K562 (cell line): ENCODE data around the gene NPC1. TPM values are rescaled to one million over a fixed set of nuclear protein-coding genes. Genes with fewer than 3 reads are reported as not detected.

ENCODE experiments used
- CC2D1A ChIP-seq: fragments of 450-650 bp; IDR thresholded peaks from 2 replicates; pipeline ENCODE4 v1.6.1; 2017; ENCODE audit warnings: mild to moderate bottlenecking
- CHD1 ChIP-seq: fragments of 200-600 bp; sonication (generic); IDR thresholded peaks from one replicate; pipeline ENCODE4 v1.6.1; 2012; ENCODE audit warnings: mild to moderate bottlenecking, moderate library complexity, low read length, inconsistent platforms
- E4F1 ChIP-seq: fragments of 250-450 bp; sonication (Bioruptor Pico); IDR thresholded peaks from 2 replicates; pipeline ENCODE4 v1.5.0; 2021; ENCODE audit warnings: mild to moderate bottlenecking, borderline replicate concordance
- HBP1 ChIP-seq: fragments of 450-650 bp; formaldehyde crosslinking; IDR thresholded peaks from 2 replicates; pipeline ENCODE4 v1.4.0; 2022; ENCODE audit warnings: missing genetic modification characterization
- HDAC2 ChIP-seq: fragments of 450-650 bp; IDR thresholded peaks from 2 replicates; pipeline ENCODE4 v1.6.1; 2016; ENCODE audit warnings: mild to moderate bottlenecking
- MIER1 ChIP-seq: fragments of 450-650 bp; IDR thresholded peaks from 2 replicates; pipeline ENCODE4 v1.6.1; 2016; ENCODE audit warnings: antibody characterized with exemption, mild to moderate bottlenecking, low read depth
- SAFB ChIP-seq: fragments of 200-400 bp; formaldehyde crosslinking; IDR thresholded peaks from 2 replicates; pipeline ENCODE4 v1.6.1; 2017; ENCODE audit warnings: low read depth, low read length, borderline replicate concordance
- STAT5B ChIP-seq: fragments of 250-450 bp; sonication (Bioruptor Pico); IDR thresholded peaks from 2 replicates; pipeline ENCODE4 v1.8.0; 2021; ENCODE audit warnings: mild to moderate bottlenecking, inconsistent platforms
- TEAD2 ChIP-seq: fragments of 450-650 bp; IDR thresholded peaks from 2 replicates; pipeline ENCODE4 v1.6.1; 2016; ENCODE audit warnings: missing genetic modification characterization, control low read depth, missing compliant biosample characterization
- ZNF551 ChIP-seq: fragments of 250-450 bp; sonication (Bioruptor Pico); IDR thresholded peaks from 2 replicates; pipeline ENCODE4 v1.5.0; 2021; ENCODE audit warnings: mild to moderate bottlenecking, moderate library complexity
- ZNF695 ChIP-seq: fragments of 450-650 bp; formaldehyde crosslinking; IDR thresholded peaks from 2 replicates; pipeline ENCODE4 v1.4.0; 2020; ENCODE audit warnings: mild to moderate bottlenecking, moderate library complexity
- polyA plus RNA-seq, 8 experiments: library from polyadenylated mRNA; depleted of rRNA in 4 of 8; stranded (reverse) in 5 of 8; unstranded in 3 of 8; fragments of >200 nt; fragmentation: Nextera tagmentation in 2 of 8; fragmentation: Illumina TruSeq in 1 of 8; extraction: Ambion mirVana in 2 of 8; extraction: Trizol in 1 of 8; gene quantifications; 2 replicates each; pipeline versions ENCODE4 v1.2.1 to v1.2.3, GENCODE V29; 2011 to 2014; ENCODE audit warnings: inconsistent platforms in 1 of 8, missing spikeins in 1 of 8
- total RNA-seq, 7 experiments: library from RNA; depleted of rRNA in 6 of 7; stranded (reverse); fragments of >200 nt in 6 of 7; fragmentation: Illumina TruSeq in 2 of 7; extraction: Trizol in 2 of 7; gene quantifications; 2 replicates each; pipeline versions ENCODE4 v1.2.1 to v1.2.3, GENCODE V29; 2011 to 2021; ENCODE audit warnings: low replicate concordance in 1 of 7
- TF ChIP-seq, protein P1 (sequence below): fragments of 200-600 bp; sonication (generic); IDR thresholded peaks from one replicate; pipeline ENCODE4 v1.6.1; 2012; ENCODE audit warnings: mild to moderate bottlenecking, low read depth, low read length, inconsistent platforms

Gene NPC1
- total and polyA plus RNA-seq, 9 of the 15 experiments (the other 6 are each of a cell fraction or from before 2014, with no cell fraction given), result 17.1 to 45.9 (median 27.6) TPM

DNA sequence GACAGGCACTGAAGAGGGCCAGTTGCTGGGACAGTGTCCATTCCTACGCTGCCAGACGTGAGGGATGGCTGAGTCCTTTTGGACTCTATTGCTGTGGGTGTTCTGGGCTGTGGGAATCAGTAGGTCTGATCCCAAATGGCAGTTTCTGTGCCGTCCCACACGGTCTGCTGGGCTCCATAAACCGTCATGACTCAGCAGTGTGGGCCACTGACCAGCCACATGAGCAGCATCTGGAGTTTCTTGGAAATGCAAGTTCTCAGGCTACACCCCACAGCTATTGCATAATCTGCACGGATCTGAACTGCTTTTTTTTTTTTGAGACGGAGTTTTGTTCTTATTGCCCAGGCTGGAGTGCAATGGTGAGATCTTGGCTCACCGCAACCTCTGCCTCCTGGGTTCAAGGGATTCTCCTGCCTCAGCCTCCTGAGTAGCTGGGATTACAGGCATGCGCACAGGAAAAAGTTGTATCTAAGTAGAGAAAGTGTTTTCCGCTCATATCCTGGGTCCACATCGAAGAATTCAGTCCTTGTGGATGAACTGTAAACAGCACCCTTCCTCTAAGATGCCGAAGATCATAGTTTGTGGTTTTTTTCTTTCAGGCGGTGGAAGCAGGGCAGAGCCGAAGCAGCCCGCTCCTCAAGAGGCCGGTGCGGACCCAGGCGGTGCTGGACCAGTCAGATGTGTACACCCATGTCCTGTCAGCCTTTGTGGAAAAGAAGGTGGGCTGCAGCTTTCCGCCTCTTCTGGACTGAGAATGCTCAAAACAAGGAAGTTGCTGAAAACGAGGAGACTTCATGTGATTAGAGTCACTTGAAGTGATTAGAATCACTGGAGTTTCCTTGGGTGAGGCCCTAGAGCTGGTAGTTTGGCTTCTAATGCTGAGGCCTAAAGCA is 57.5 kb downstream of the NPC1 start (continued):
- TF ChIP-seq HBP1, result 0 out of 2 replicates have a peak, but pooled peaks have one; percentile 5
- TF ChIP-seq E4F1 (CRISPR knock-in tag), result no peak
- peak; percentile 87 for TF ChIP-seq HDAC2
- TF ChIP-seq CHD1, result peak; percentile 4
- TF ChIP-seq TEAD2 (tag), result no peak
- TF ChIP-seq, protein P1, sequence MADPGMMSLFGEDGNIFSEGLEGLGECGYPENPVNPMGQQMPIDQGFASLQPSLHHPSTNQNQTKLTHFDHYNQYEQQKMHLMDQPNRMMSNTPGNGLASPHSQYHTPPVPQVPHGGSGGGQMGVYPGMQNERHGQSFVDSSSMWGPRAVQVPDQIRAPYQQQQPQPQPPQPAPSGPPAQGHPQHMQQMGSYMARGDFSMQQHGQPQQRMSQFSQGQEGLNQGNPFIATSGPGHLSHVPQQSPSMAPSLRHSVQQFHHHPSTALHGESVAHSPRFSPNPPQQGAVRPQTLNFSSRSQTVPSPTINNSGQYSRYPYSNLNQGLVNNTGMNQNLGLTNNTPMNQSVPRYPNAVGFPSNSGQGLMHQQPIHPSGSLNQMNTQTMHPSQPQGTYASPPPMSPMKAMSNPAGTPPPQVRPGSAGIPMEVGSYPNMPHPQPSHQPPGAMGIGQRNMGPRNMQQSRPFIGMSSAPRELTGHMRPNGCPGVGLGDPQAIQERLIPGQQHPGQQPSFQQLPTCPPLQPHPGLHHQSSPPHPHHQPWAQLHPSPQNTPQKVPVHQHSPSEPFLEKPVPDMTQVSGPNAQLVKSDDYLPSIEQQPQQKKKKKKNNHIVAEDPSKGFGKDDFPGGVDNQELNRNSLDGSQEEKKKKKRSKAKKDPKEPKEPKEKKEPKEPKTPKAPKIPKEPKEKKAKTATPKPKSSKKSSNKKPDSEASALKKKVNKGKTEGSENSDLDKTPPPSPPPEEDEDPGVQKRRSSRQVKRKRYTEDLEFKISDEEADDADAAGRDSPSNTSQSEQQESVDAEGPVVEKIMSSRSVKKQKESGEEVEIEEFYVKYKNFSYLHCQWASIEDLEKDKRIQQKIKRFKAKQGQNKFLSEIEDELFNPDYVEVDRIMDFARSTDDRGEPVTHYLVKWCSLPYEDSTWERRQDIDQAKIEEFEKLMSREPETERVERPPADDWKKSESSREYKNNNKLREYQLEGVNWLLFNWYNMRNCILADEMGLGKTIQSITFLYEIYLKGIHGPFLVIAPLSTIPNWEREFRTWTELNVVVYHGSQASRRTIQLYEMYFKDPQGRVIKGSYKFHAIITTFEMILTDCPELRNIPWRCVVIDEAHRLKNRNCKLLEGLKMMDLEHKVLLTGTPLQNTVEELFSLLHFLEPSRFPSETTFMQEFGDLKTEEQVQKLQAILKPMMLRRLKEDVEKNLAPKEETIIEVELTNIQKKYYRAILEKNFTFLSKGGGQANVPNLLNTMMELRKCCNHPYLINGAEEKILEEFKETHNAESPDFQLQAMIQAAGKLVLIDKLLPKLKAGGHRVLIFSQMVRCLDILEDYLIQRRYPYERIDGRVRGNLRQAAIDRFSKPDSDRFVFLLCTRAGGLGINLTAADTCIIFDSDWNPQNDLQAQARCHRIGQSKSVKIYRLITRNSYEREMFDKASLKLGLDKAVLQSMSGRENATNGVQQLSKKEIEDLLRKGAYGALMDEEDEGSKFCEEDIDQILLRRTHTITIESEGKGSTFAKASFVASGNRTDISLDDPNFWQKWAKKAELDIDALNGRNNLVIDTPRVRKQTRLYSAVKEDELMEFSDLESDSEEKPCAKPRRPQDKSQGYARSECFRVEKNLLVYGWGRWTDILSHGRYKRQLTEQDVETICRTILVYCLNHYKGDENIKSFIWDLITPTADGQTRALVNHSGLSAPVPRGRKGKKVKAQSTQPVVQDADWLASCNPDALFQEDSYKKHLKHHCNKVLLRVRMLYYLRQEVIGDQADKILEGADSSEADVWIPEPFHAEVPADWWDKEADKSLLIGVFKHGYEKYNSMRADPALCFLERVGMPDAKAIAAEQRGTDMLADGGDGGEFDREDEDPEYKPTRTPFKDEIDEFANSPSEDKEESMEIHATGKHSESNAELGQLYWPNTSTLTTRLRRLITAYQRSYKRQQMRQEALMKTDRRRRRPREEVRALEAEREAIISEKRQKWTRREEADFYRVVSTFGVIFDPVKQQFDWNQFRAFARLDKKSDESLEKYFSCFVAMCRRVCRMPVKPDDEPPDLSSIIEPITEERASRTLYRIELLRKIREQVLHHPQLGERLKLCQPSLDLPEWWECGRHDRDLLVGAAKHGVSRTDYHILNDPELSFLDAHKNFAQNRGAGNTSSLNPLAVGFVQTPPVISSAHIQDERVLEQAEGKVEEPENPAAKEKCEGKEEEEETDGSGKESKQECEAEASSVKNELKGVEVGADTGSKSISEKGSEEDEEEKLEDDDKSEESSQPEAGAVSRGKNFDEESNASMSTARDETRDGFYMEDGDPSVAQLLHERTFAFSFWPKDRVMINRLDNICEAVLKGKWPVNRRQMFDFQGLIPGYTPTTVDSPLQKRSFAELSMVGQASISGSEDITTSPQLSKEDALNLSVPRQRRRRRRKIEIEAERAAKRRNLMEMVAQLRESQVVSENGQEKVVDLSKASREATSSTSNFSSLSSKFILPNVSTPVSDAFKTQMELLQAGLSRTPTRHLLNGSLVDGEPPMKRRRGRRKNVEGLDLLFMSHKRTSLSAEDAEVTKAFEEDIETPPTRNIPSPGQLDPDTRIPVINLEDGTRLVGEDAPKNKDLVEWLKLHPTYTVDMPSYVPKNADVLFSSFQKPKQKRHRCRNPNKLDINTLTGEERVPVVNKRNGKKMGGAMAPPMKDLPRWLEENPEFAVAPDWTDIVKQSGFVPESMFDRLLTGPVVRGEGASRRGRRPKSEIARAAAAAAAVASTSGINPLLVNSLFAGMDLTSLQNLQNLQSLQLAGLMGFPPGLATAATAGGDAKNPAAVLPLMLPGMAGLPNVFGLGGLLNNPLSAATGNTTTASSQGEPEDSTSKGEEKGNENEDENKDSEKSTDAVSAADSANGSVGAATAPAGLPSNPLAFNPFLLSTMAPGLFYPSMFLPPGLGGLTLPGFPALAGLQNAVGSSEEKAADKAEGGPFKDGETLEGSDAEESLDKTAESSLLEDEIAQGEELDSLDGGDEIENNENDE, result no peak
- 0 out of 2 replicates have a peak, but pooled peaks have one; percentile 63 for TF ChIP-seq MIER1
- TF ChIP-seq SAFB, result no peak
- peak; percentile 65; the same call in 1 of the 2 replicates for TF ChIP-seq CC2D1A
- no peak for TF ChIP-seq ZNF551 (CRISPR knock-in tag)
- TF ChIP-seq STAT5B (CRISPR knock-in tag), result no peak
- TF ChIP-seq ZNF695, result no peak
